GM18519 (cell line): ENCODE data around the gene VPS26A.
A peak's percentile ranks its signal among the peaks of the same experiment; 100 is the strongest.
"Not testable (repeated sequence)": the region's sequence is repeated elsewhere in the genome, so short reads cannot be mapped to it uniquely, and the experiment has no call there.

ENCODE experiments used
- ATAC-seq: cut with Tn5 transposase; IDR thresholded peaks from one replicate; pipeline ENCODE4 v1.9.1; 2021; ENCODE audit warnings: mild to moderate bottlenecking, moderate library complexity; ENCODE audit not compliant: unreplicated experiment, low FRiP score

The VPS26A gene

DNA sequence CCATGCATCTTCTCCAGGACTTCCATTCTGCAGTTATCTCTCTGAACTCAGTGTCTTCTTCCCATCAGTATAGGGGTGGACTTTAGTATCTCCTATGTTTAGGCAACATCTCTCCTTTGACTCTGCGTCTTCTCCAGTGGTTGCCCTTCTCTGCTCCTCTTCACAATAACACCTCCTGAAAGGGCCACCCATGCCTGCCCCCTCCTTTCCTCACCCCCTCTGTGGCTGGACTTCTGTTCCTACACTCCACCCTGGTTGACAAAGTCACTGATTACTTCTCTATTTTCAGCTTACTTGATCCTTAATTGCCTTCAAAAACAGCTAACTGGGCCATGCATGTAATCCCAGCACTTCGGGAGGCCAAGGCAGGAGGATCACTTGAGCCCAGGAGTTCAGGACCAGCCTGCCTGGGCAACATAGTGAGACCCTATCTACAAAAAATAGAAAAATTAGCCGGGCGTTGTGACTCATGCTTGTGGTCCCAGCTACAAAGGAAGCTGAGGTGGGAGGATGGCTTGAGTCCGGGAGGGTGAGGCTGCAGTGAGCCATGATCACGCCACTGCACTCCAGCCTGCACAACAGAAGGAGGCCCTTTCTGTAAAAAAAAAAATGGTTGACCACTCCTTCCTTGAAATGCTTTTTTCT, 22.4 kb upstream of the VPS26A start:
- ATAC-seq, result no peak

DNA sequence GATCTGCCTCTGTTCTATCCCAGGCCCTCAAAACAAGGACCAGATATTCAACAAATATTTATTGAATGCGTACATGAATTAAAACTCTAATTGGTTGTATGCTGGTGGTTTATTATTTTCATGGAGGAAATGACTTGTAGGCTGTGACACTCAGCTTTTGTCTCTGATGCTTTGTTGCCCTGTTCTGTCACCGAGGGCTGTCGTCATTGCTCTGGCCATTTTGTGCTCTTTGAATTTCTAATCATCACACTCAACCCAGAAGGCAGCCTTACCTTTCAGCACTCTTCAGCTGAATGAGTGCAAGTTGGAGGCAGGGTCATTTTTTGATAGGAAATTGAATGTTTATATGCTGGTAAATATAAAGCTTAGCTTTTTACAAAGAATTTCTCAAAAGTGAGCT, 21.5 kb upstream of the VPS26A start:
- no peak for ATAC-seq

DNA sequence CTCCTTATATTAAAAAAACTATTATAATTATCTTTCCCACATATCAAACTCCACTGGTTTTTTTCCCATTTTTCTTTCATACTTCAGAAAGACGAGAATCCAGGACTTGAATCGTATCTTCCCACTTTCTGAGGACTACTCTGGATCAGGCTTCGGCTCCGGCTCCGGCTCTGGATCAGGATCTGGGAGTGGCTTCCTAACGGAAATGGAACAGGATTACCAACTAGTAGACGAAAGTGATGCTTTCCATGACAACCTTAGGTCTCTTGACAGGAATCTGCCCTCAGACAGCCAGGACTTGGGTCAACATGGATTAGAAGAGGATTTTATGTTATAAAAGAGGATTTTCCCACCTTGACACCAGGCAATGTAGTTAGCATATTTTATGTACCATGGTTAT, 20.2 kb upstream of the VPS26A start:
- ATAC-seq, result no peak

DNA sequence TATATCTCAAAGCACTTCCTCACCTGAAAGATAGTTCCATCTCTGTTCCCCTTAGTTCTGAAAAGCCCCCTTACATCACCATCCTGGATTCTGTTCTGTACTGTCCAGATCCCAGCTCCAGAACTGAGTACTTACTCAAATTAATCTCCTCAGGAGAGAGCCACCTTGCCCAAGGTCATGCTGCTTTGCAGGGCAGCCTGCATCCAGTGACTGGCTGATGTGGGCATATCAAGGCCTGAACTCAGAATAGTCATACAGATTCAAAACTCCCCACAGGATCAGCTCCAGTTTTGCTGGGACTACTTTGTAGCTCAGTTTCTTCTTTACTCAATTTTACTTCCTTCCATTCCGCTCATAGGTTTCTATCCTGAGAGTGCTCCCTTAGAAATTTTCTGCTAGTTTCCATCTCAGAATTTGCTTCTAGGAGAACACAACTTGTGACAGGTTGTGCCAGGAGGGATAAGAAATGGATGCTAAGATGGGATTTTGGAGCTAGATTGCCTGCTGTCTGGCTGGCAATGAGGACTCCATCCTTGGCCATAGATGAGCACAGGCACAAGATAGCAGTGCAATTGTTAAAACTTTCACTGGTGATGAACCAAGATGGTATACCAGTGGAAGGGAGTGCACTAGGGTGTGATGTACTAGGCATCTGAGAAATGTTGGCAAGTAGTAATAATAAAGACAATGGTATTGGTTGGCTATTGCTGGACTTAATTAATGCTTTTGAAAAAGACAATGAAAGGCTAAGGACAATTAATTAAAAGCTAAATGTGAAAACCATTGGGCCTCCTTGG, 18.8 kb upstream of the VPS26A start:
- no peak for ATAC-seq

DNA sequence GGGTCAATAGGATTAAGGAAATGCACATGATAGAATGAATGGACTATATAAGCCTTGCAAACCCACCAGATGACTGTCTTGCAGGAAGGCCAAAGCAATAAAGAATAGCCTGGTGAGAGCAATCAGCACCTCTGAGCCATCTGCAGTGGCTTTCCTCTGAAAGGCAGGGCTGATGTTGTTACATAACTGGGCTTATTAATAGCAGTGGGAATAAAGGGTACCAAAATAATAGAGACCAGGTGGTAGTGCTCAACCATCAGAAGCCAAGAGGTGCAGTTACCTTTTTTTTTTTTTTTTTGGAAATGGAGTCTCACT, 16.8 kb upstream of the VPS26A start:
- no peak for ATAC-seq

DNA sequence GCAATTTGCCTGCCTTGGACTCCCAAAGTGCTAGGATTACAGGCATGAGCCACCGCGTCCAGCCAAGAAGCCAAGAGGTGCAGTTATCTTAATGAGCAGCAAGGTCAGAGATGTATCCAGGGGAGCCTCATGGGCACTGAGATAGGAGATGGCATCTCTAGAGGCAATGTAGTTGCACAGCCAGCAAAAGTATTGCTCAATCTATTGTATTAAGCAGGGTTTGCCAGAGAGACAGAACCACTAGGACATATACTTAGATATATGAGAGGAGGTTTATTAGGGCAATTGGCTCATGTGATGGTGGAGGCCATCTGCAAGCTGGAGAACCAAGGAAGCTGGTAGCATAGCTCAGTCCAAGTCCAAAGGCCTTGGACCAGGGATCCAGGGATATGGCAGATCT, 16.3 kb upstream of the VPS26A start:
- ATAC-seq, result no peak

DNA sequence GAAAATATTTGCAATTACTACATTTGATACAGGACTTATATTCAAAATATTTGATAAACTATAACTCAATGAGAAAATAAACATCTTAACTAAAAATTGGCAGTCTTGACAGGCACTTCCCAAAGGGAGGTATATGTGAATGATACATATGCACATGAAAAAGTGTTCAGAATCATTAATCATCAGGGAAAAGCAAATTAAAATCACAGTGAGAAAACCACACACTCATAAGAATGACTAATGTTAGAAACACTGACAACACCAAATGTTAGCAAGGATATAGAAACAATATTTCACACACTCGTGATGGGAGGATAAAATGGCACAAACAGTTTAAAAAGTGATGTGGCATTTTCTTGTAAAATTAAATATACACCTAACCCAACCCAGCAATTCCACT, 4.1 kb upstream of the VPS26A start:
- ATAC-seq, result no peak

DNA sequence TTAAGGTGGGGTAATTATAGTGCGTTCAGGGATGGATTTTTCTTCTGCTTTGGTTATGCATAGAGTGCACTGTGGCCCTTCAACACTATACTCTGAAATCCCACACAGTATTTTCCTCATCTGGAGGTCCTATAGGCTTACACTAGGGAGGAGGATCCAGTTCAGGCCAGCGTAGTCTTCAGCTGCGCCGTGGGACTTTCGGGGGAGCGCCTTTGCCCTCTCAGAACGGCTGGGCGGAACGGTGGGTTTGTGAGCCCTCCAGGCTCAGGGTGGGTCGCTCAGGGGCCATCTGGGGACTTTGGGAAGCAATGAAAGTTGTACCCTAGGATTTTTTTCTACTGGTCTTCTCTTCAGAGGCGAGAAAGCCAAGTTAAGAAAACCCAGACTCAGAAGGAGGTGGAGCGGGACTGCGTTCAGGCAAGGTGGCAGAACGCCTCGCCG, 652 bp upstream of the VPS26A start:
- peak; percentile 7 for ATAC-seq

DNA sequence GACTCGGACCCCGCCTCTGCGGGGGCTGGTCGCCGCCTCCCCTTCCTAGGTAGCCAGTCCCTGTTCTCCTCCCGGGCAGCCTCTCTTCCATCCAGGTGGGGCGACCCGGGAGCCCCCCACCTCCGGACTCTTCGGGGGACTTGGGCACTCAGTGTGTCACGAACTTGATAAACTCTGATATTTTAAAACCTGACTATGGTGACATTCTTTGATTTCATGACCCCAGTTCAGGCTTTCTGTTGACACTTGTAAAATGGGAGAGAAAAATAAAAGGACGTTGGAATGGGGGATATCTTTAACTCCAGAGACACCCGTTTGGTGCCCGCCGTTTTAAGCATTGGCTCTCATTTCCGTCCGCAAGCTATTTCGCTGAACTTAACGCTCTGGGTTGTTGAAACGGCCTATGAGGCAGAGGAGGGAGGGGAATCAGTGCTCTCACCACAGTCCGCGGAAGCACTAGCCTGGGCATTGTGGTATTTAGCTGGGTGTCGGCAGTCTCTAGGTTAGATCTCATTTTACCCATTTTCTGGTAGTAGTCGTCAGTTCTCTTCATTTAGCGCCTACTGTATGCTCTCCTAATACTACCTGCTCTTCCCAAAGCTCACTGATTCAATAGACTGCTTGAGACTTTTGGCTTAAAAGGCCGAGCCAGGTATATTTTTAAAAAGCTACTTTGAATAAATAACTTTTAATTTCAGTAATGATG, 738 bp downstream of the VPS26A start:
- peak; percentile 13 for ATAC-seq

DNA sequence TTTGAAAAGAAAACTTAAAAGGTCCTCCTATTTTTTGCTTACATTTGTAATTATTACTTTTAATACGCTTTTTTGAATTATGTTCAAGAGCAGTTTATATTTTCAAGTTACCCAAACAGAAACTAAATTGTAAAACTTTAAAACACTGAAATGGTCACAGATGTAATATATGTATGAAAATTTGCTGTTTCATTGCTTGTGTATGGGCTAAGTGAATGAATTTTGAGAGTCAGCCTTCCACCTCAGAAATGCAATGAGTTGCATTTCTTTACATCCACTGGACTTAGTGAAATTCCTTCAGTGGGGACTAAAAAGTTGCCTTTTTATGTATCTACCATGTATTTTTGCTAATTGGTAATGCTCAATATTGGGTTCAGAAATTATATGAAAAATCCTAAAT, 1.6 kb downstream of the VPS26A start:
- ATAC-seq, result no peak

DNA sequence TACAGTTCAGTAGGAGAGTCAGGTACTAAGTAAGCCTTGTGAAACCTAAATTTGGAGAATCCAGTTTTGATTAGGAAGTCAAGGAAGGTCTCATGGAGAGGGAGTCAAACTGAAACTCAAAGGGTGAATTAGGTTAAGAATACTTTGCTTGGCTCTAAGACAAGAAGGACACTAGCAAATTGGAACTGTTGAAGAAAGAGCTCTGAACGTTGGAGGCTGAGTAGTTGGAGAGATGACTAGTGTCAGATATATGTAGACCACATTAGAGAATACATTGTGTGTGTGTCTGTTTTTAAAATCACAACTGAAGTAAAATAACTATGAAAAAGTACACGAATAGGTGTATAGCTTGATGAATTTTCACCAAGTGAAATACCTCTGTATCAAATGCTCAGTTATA, 6.3 kb downstream of the VPS26A start:
- no peak for ATAC-seq

DNA sequence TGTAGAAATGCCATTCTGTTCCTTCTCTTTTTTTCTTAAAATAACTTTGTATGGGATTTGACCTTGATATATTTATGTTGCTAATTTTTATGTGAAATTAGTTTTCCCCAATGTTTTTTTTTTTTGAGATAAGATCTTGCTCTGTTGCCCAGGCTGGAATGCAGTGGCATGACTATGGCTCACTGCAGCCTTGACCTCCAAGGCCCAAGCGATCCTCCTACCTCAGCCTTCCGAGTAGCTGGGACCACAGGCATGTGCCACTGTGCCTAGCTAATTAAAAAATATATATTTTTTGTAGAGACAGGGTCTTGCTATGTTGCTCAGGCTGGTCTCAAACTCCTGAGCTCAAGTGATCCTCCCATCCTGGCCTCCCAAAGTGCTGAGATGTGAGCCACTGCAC, 16.0 kb downstream of the VPS26A start:
- no peak for ATAC-seq

DNA sequence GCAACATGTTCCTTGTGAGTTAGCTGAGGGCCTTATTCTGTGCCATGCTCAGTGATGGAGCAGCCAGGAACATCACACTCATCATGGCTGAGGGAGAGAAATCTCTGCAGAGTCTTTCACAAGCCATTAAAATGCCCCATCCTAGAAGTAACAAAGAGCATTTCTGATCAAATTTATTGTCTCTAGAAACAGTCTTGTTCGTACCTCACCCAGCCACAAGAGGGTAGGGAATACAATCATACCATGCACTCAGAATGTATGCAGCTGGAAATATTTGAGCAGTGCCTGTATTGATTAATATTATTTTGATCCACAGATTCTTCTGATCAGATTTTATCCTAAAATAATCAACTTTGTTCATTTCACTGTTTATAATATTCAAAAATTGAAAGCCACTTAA, 17.3 kb downstream of the VPS26A start:
- no peak for ATAC-seq

DNA sequence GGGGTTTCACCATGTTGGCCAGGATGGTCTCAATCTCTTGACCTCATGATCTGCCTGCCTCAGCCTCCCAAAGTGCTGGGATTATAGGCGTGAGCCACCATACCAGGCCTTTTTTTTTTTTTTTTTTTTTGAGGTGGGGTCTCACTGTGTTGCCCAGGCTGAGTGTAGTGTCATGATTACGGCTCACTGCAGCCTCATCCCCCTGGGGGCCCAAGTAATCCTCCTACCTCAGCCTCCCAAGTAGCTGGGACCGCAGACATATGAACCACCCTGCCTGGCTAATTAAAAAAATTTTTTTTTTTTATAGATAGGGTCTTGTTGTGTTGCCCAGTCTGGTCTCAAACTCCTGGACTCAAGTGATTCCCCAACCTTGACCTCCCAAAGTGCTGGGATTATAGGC, 18.1 kb downstream of the VPS26A start:
- ATAC-seq, result not testable (repeated sequence)

DNA sequence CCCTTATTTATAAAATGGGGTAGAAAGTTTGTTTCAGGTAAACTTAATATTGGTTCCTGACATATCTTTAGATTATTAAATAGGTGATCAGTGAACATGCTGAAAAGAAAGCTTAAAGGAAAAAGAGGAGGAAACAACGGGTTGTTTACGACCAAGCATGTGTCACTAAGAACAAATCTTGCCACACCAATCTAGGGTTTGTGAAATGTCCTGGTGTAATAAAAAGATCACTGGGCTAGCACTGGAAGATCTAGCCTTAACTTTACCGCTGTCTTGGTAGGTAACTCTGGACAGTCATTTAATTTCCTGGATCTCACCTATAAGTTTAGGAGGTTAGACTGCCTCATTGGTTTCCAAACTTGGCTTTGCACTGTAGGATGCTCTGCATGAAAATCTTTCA, 19.0 kb downstream of the VPS26A start:
- no peak for ATAC-seq

DNA sequence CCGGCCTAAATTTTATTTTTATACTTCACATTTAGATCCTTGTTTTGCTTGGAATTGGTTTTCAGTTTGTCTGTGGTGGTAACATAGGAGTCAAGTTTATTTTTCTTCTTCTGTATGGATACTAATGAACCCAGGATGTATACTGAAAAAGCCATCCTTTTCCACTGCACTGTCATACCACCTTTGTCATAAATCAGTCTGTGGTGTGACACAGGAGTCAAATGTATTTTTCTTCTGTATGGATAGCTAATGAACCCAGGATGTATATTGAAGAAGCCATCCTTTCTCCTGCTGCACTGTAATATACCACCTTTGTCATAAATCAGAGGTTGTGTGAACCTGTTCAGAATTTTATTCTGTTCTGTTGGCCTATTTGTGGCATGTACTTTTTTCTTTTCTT, 21.4 kb downstream of the VPS26A start:
- no peak for ATAC-seq

DNA sequence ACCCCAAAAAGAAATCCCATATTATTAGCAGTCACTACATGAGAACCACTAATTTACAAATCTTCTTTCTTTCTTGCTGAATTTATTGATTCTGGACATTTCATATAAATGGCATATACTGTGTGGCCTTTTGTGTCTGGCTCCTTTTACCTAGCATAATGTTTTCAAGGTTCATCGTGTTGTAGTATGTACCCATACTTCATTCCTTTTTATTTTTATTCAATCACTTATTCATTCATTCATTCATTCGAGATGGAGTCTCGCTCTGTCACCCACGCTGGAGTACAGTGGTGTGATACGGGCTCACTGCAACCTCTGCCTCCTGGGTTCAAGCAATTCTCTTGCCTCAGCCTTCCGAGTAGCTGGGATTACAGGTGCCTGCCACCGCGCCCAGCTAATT, 21.9 kb downstream of the VPS26A start:
- no peak for ATAC-seq

DNA sequence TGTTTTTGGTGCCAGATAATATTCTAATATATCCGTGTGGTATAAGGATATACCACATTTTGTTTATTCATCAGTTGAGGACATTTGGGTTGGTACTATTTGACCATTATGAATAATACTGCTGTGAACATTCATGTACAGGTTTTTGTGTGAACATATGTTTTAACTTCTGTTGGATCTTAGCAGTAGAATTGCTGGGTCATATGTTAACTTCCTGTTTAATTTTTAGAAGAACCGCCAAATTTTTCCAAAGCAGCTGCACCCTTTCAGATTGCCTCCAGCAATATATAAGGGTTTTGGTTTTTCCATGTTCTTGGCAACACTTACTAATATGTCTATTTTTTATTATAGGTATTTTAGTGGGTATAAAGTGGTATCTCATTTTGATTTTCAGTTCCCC, 22.8 kb downstream of the VPS26A start:
- ATAC-seq, result no peak

DNA sequence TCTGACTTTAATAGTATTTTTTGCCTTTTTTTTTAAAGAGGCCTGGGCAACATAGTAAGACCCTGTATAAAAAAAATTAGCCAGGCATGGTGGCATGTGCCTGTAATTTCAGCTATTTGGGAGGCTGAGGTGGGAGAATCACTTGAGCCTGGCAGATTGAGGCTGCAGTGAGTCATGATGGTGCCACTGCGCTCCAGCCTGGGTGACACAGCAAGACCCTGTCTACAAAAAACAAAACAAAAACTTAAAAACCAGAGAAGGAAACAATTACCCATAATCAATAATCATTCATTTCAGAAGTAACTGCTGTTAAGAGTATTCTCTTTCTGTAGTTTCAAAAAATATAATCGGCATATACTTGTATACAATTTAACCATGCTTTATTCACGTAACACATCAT, 28.0 kb downstream of the VPS26A start:
- no peak for ATAC-seq

DNA sequence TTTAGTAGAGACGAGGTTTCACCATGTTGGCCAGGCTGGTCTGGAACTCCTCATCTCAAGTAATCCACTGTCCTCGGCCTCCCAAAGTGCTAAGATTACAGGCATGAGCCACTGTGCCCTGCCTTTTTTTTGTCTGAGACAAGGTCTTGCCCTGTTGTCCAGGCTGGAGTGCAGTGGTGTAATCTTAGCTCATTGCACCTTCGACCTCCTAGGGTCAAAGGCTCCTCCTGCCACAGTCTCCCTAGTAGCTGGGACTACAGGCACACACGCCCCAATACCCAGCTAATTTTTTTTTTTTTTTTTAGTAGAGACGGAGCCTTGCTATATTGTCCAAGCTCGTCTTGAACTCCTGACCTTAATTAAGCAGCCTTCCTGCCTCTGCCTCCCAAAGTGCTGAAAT, 29.2 kb downstream of the VPS26A start:
- no peak for ATAC-seq

DNA sequence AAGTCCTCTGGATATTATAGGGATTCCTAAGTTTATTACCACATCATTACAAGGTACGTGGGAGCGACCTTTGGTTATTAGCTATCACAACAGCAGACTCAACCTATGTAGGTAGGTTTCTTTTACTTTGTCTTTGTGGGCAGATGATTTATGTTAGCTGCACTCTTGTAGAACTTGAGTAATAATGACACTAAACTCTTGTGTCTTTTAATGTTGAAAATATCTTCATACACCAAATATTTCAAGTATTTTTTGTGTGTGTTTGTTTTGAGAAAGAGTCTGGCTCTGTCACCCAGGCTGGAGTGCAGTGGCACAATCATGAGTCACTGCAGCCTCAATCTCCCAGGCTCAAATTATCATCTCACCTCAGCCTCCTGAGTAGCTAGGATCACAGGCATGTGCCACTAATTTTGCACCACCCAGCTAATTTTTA, 36.8 kb downstream of the VPS26A start:
- no peak for ATAC-seq

DNA sequence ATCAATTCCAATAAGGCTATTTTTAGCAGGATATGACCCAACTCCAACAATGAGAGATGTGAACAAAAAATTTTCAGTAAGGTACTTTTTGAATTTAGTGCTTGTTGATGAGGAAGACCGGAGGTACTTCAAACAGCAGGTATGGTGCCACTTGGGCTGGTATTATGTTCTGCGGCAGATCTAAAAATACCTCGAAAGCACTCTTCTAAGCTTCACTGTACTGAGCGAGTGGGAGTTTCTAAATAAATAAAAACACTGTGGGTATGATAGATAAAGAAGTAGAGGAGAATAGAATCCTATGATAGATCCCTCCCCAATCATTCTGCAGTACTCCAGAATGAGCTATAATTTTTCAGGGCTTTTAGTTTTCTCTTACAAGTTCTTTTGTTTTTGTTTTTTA, 44.5 kb downstream of the VPS26A start:
- no peak for ATAC-seq
